MG63 (cell line): Measurements from ENCODE around the gene FRMD5. TPM values are rescaled to one million over a fixed set of nuclear protein-coding genes. Genes with fewer than 3 reads are reported as not detected.
A peak's percentile ranks its signal among the peaks of the same experiment; 100 is the strongest.
"Not testable (repeated sequence)": the region's sequence is repeated elsewhere in the genome, so short reads cannot be mapped to it uniquely, and the experiment has no call there.

Source experiments
- DNase-seq: peaks from one replicate; pipeline ENCODE4 v3.0.0-alpha.2; 2020
- H3K27me3 ChIP-seq: fragments of 250-450 bp; sonication (Bioruptor Pico); 2 replicates; pipeline ENCODE4 v1.5.1; 2020; ENCODE audit warnings: mild to moderate bottlenecking, moderate library complexity
- H3K36me3 ChIP-seq: fragments of 250-450 bp; sonication (Bioruptor Pico); 2 replicates; pipeline ENCODE4 v1.5.1; 2020; ENCODE audit warnings: mild to moderate bottlenecking, moderate library complexity
- H3K4me3 ChIP-seq: fragments of 250-450 bp; sonication (Bioruptor Pico); 2 replicates; pipeline ENCODE4 v1.5.1; 2020; ENCODE audit warnings: mild to moderate bottlenecking, moderate library complexity
- H3K9me3 ChIP-seq: fragments of 250-450 bp; sonication (Bioruptor Pico); 2 replicates; pipeline ENCODE4 v1.5.1; 2020; ENCODE audit warnings: mild to moderate bottlenecking, moderate library complexity
- total RNA-seq: library from RNA; depleted of rRNA; stranded (reverse); fragments of >200 nt; shearing (Covaris generic); gene quantifications from 2 replicates; pipeline ENCODE4 v1.2.3, GENCODE V29; 2014; ENCODE audit warnings: low replicate concordance

The FRMD5 gene
- total RNA-seq, 1 experiment from 2014 or later = 13.8 TPM

GRCh38 chr15:43854801-43855200 lies 340.3 kb downstream of the FRMD5 start:
- no peak for DNase-seq
- Histone ChIP-seq H3K27me3 (no peaks in the 10 kb centered on the region), H3K9me3 (no peaks in the 10 kb centered on the region), H3K36me3 (peaks cover 71% of the 10 kb centered on the region), H3K4me3 (no peak overlapping the region)

- DNase-seq = no peak
- Histone ChIP-seq H3K36me3 (peaks cover 67% of the 10 kb centered on the region), H3K27me3 (no peaks in the 10 kb centered on the region), H3K4me3 (no peak overlapping the region), H3K9me3 (no peaks in the 10 kb centered on the region)
Measured at GRCh38 chr15:43852607-43853006, 342.5 kb downstream of the FRMD5 start.

- Histone ChIP-seq H3K9me3 (no peaks in the 10 kb centered on the region), H3K4me3 (no peak overlapping the region), H3K27me3 (no peaks in the 10 kb centered on the region), H3K36me3 (peaks cover 66% of the 10 kb centered on the region)
- DNase-seq = no peak
Measured at GRCh38 chr15:43851251-43851650, 343.8 kb downstream of the FRMD5 start.

- no peak for DNase-seq
- Histone ChIP-seq H3K27me3 (no peaks in the 10 kb centered on the region), H3K4me3 (no peak overlapping the region), H3K9me3 (no peaks in the 10 kb centered on the region), H3K36me3 (peaks cover 63% of the 10 kb centered on the region)
Measured at GRCh38 chr15:43845421-43845820, 349.6 kb downstream of the FRMD5 start.

DNA sequence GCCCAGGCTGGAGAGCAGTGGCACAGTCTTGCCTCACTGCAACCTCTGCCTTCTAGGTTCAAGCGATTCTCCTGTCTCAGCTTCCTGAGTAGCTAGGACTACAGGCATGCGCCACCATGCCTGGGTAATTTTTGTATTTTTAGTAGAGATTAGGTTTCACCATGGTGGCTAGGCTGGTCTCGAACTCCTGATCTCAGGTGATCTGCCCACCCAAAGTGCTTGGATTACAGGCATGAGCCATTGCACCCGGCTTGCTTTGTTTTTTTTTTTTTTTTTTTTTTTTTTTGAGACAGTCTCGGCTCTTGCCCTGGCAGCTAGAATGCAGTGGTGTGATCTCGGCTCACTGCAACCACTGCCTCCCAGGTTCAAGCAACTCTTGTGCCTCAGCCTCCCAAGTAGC lies 362.6 kb downstream of the FRMD5 start:
- H3K36me3 ChIP-seq = peaks cover 72% of the 10 kb centered on the region
- not testable (repeated sequence) for H3K27me3 ChIP-seq

GRCh38 chr15:43831519-43832052 lies 363.5 kb downstream of the FRMD5 start:
- not testable (repeated sequence) for H3K27me3 ChIP-seq, DNase-seq, H3K4me3 ChIP-seq, H3K9me3 ChIP-seq
- H3K36me3 ChIP-seq = peaks cover 65% of the 10 kb centered on the region

More for the DNA sequence above, 362.6 kb downstream of the FRMD5 start:
- not testable (repeated sequence) for H3K9me3 ChIP-seq, DNase-seq, H3K4me3 ChIP-seq

DNA sequence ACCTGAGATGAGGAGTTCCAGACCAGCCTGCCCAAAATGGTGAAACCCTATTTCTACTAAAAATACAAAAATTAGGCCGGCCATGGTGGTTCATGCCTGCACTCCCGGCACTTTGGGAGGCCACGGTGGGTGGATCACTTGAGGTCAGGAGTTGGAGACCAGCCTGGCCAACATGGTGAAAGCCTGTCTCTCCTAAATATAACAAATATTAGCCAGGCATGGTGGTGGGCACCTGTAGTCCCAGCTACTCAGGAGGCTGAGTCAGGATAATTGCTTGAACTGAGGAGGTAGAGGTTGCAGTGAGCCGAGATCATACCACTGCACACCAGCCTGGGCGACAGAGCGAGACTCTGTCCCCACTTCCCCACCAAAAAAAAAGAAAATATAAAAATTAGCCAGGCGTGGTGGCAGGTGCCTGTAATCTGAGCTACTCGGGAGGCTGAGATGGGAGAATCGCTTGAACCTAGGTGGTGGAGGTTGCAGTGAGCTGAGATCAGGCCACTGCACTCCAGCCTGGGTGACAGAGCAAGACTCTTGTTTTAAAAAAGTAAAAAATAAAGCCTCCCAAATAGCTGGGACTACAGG lies 364.3 kb downstream of the FRMD5 start:
- DNase-seq, H3K27me3 ChIP-seq, H3K4me3 ChIP-seq, H3K9me3 ChIP-seq: not testable (repeated sequence)
- H3K36me3 ChIP-seq = peaks cover 57% of the 10 kb centered on the region

- H3K27me3 ChIP-seq, DNase-seq, H3K9me3 ChIP-seq, H3K4me3 ChIP-seq: not testable (repeated sequence)
- H3K36me3 ChIP-seq = peaks cover 51% of the 10 kb centered on the region
Measured at GRCh38 chr15:43829951-43830540, 365.0 kb downstream of the FRMD5 start.

- H3K9me3 ChIP-seq = no peaks in the 10 kb centered on the region
- H3K27me3 ChIP-seq = no peaks in the 10 kb centered on the region
- H3K36me3 ChIP-seq = peaks cover 39% of the 10 kb centered on the region
- peak overlapping the region; percentile 57 for H3K4me3 ChIP-seq
- no peak for DNase-seq
Measured at GRCh38 chr15:43828061-43828657, 366.9 kb downstream of the FRMD5 start.

DNA sequence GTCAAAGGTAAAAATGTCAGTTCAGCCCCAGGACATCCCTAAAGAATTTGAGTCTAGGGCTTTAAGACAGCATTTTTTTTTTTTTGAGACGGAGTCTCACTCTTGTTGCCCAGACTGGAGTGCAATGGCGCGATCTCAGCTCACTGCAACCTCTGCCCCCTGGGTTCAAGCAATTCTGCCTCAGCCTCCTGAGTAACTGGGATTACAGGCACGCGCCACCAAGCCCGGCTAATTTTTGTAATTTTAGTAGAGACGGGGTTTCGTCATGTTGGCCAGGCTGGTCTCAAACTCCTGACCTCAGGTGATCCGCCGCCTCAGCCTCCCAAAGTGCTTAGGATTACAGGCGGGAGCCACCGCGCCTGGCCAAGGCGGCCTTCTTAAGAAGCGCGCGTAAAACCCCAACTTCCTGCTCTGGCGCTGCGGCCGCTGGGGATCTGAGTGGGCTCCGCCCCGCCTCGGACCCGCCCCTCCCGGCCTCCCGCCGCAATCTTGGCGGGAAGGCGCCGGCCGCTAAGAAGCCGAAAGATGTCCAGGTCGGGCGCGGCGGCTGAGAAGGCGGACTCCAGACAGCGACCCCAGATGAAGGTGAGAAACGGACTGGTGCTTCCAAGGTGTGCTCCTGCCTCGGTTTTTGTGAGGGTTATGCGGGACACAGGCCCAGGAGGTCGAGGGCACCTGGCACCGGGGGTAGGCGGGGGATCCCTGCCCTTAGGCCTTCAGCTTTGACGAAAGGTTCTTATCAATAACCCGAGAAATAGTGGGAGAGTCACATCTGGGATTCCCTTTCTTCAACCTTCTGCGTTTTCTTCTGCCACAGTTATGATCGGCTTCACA lies 368.3 kb downstream of the FRMD5 start, which contains the start of gene WDR76:
WDR76 (plus strand) TSS at position 495 of the 834 bp plus-strand sequence; CDS start at position 526, 31 bp downstream.
- peak within 1 kb of the TSS; percentile 57 for H3K4me3 ChIP-seq
- peak; percentile 91 for DNase-seq
- H3K9me3 ChIP-seq = no peaks in the 10 kb centered on the region
- H3K36me3 ChIP-seq = peaks cover 42% of the 10 kb centered on the region
- H3K27me3 ChIP-seq = no peaks in the 10 kb centered on the region

DNA sequence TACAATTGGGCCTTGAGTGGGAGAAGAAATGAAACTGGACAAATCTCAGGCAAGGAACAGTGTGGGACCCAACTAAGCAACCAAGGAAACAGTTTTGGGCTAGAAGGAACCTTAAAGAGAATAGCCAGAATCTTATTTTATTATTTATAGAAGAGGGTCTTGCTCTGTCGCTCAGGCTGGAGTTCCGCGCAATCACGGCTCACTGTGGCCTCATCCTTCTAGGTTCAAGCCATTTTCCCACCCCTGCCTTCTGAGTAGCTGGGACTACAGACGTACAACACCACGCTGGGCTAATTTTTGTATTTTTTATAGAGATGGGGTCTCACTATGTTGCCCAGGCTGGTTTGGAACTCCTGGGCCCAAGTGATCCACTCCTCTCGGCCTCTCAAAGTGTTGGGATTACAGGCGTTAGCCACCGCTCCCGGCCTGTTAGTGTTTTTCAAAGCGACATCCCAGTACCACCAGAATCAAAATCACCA lies 369.0 kb downstream of the FRMD5 start:
- peaks cover 38% of the 10 kb centered on the region for H3K36me3 ChIP-seq
- DNase-seq = no peak

GRCh38 chr15:43825305-43825704 lies 369.8 kb downstream of the FRMD5 start:
- H3K36me3 ChIP-seq = peaks cover 35% of the 10 kb centered on the region
- DNase-seq, H3K4me3 ChIP-seq, H3K9me3 ChIP-seq, H3K27me3 ChIP-seq: not testable (repeated sequence)

More for the DNA sequence above, 369.0 kb downstream of the FRMD5 start:
- H3K27me3 ChIP-seq = no peaks in the 10 kb centered on the region
- peak overlapping the region; percentile 57 for H3K4me3 ChIP-seq
- H3K9me3 ChIP-seq = no peaks in the 10 kb centered on the region

- Histone ChIP-seq H3K27me3 (no peaks in the 10 kb centered on the region), H3K4me3 (peak within 1 kb of the TSS; percentile 74), H3K36me3 (peaks cover 35% of the 10 kb centered on the region), H3K9me3 (no peaks in the 10 kb centered on the region)
- peak; percentile 95 for DNase-seq
Measured at GRCh38 chr15:43824302-43825246, 370.5 kb downstream of the FRMD5 start, which contains the start of gene MFAP1. MFAP1 (minus strand) TSS chr15:43824690; CDS start chr15:43824569, 121 bp downstream.

- Histone ChIP-seq H3K9me3 (no peaks in the 10 kb centered on the region), H3K36me3 (peaks cover 42% of the 10 kb centered on the region), H3K27me3 (no peaks in the 10 kb centered on the region), H3K4me3 (no peak overlapping the region)
- DNase-seq = no peak
Measured at GRCh38 chr15:43821505-43821904, 373.6 kb downstream of the FRMD5 start.
